Stimulated activated CD4-positive, alpha-beta T cell treated with anti-CD3 and anti-CD28 coated beads, TNF-alpha, amount 100 ng/mL, for 4 hours (primary cell): ENCODE results near the gene RGL1.

Experiments
- DNase-seq, 3 experiments: peaks; one replicate each; pipeline ENCODE4 v3.0.0-alpha.2; 2020; ENCODE audit warnings: low read depth in 3 of 3

The RGL1 gene

DNA sequence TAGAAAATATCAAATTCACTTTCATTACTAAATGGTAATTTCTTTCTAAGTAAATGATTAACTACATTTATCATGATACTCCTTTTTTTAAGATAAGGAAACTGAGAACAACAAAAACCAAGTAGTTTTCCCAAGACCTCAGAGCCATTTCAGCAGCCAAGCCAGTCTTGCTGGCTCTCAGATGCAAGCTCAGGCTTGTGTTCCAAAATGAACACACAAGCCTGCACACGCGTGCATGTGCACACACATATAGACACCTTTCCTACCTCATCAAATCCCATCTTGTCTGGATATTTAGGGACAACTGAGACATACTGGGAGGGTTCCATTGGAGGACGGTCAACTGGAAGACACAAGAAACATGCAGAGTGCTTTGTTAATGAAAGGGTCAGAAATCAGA lies 149.6 kb downstream of the RGL1 start:
- no peak for DNase-seq

DNA sequence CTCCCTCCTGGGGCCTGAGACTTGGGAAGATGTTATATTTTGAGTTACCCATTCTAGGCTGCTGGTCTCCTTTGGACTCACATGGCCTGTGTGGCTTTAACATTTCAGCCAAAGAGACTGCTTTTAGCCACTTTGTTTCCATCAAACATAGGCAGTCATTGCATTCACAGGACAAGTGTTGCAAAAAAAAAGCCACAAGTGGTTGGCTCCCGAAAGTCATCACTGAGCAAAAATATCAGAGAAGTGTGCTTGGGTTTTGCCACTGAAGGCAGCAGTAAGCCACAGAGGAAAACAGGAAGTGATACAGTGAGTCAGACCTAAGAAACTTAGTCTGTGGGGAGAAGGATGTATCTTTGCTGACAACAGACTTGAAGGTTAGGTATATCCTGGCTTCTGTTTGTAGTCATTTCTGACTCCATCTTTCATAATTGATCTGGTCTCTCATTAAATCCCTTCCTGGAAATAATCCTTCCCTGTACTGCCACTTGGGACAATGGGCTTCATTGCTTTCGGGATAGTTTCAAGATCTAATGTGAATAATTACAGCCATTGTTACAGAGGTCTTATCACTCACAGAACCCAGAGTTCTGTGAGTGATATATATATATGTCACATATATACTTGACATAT lies 151.8 kb downstream of the RGL1 start:
- peak in 2 of 3 experiments; percentile 13 to 18 for DNase-seq

GRCh38 chr1:183957216-183957830 lies 152.4 kb downstream of the RGL1 start:
- no peak for DNase-seq

DNA sequence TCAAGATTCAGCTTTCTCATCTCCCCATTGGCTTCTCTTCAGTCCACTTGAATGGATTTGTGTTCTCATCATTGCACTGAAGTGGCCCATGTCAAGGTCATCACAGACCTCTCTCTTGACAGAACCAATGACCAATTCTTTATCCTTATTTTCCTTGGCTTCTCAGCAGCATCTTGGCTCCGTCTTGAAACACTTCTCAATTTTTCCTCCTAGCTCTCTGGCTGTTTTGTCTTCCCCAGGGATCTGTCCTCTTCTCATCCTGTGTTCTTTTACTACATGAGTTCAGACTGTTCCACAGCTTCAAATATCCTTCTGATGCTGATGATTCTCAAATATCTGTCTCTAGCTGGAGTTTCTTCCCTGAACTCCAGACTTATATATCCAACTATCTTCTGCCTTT lies 154.0 kb downstream of the RGL1 start:
- no peak for DNase-seq

- no peak for DNase-seq
Measured at GRCh38 chr1:183961132-183961531, 156.2 kb downstream of the RGL1 start.

GRCh38 chr1:183962903-183963302 lies 158.0 kb downstream of the RGL1 start:
- DNase-seq, result no peak

GRCh38 chr1:183965726-183966125 lies 160.8 kb downstream of the RGL1 start:
- DNase-seq, result no peak

GRCh38 chr1:183966487-183966886 lies 161.6 kb downstream of the RGL1 start:
- no peak for DNase-seq

DNA sequence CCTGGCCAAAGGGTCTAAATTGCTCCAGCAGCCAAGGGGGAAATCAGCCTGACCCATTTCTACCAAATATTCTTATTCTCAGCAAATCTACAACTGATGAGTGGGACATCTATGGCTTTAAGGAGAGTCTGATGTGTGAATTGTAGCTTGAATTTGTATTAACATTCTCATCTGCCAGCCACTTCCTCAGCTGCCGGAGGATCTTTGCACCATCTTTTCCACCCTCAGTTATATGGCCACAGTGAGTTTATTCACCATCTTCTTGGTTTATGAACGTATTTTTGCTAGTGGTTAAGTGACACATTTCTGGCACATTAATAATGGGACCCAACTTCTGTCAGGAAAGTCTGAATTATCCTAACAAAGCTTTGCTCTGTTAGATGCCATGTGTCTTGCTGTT lies 163.0 kb downstream of the RGL1 start:
- no peak for DNase-seq

DNA sequence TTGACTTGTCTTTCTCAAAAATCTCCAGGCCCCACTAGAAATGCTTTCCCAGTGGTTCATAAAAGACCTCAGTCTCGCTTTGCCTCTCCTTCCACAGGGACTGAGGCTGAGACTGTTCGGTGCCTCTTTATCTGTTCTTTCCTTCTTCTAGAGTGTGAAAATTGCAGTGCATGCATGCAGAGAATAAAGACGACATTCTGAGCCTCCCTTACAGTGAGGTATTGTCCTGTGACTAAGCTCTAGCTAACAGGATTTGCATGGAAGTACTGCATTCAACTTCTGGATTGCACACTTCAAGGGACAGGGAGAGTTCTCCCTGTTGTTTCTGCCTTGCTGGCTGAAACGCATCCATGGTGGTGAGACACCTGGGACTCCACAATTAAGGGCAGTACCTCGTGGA lies 163.5 kb downstream of the RGL1 start:
- DNase-seq, result no peak

DNA sequence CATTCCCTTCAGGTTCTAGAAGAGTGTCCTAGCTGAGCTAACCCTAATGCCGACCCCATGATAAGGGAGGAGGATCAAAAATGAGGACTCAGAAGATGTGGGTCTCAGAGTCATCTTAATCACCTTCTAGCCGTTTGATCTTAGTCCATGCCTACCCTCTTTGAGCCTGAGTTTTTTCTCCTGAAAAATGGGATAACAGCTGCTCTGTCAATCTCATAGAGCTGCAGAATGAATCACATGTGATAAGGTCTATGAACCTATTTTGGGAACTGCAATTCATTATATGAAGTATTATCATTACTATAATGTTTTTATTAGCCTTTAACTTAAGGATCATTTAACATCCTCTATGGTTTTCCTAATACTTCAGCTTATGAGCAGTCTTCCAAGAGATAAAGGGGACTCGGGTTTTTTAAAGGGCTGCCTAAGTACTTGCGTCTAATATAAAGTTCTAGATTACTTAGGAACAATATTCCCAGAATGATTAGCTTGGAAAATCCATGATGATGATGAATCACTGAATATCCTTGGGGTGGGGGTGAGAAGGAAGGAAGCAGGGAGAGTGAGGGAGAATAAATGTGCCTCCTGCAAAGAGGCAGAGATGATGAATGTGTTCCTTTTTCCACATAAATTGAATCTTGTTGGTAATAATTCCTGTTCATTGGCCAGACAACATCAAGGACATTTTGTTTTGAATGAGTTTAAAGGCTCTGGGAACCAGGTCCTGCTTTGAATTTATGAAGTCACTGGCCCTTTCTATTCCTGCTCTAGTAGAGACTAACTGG lies 165.8 kb downstream of the RGL1 start:
- DNase-seq, result no peak

- DNase-seq, result no peak
Measured at GRCh38 chr1:183975651-183976050, 170.7 kb downstream of the RGL1 start.

- no peak for DNase-seq
Measured at GRCh38 chr1:183977717-183978116, 172.8 kb downstream of the RGL1 start.
